NB4 (cell line): ENCODE measurements around the gene NEMP1.
A peak's percentile ranks its signal among the peaks of the same experiment; 100 is the strongest.

Experiments
- DNase-seq: peaks from one replicate; pipeline ENCODE4 v3.0.0; 2010; ENCODE audit warnings: low read depth
- H3K4me3 ChIP-seq: one replicate; pipeline ENCODE4 v1.5.1; 2011; ENCODE audit warnings: mild to moderate bottlenecking, low read depth, low read length, moderate library complexity
- CTCF ChIP-seq: IDR thresholded peaks from one replicate; pipeline ENCODE4 v1.5.1; 2012; ENCODE audit warnings: low read depth, low read length
- MAX ChIP-seq: IDR thresholded peaks from 2 replicates; pipeline ENCODE4 v1.6.1; 2011; ENCODE audit warnings: low read depth, low read length
- MYC ChIP-seq: IDR thresholded peaks from 2 replicates; pipeline ENCODE4 v1.6.1; 2011; ENCODE audit warnings: low read depth, low read length
- POLR2A ChIP-seq: IDR thresholded peaks from 2 replicates; pipeline ENCODE4 v1.6.1; 2011; ENCODE audit warnings: mild to moderate bottlenecking; ENCODE audit not compliant: insufficient read length; ENCODE audit errors: extremely low read depth

Gene NEMP1

DNA sequence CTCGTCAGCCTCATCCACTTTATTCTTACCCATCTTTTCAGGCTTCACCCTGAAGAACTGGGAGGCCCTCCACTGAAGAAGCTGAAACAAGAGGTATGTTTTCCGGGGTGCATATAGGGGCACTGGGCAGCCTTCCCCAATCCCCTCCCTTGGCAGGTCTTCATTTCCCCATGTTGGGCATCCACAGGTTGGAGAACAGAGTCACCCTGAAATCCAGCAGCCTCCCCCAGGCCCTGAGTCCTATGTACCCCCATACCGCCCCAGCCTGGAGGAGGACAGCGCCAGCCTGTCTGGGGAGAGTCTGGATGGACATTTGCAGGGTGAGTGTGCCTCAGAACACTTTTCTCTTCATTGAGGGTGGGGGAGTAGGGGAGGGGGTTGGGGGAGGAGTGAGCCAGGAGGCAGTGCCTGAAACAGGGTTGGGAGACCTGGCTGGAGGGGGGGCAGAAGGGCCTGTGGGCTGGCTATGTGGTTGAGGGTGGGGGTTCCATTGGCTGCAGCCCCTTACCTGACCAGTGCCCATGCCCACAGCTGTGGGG is 14.4 kb upstream of the NEMP1 start:
- no peak overlapping the region for H3K4me3 ChIP-seq
- TF ChIP-seq MYC: no peak
- no peak for TF ChIP-seq POLR2A
- TF ChIP-seq MAX: no peak
- TF ChIP-seq CTCF: no peak
- DNase-seq: no peak

- no peak overlapping the region for H3K4me3 ChIP-seq
- no peak for DNase-seq
- TF ChIP-seq CTCF (no peak), MYC (no peak), POLR2A (no peak), MAX (no peak)
Measured at GRCh38 chr12:57092529-57092862, 13.9 kb upstream of the NEMP1 start.

DNA sequence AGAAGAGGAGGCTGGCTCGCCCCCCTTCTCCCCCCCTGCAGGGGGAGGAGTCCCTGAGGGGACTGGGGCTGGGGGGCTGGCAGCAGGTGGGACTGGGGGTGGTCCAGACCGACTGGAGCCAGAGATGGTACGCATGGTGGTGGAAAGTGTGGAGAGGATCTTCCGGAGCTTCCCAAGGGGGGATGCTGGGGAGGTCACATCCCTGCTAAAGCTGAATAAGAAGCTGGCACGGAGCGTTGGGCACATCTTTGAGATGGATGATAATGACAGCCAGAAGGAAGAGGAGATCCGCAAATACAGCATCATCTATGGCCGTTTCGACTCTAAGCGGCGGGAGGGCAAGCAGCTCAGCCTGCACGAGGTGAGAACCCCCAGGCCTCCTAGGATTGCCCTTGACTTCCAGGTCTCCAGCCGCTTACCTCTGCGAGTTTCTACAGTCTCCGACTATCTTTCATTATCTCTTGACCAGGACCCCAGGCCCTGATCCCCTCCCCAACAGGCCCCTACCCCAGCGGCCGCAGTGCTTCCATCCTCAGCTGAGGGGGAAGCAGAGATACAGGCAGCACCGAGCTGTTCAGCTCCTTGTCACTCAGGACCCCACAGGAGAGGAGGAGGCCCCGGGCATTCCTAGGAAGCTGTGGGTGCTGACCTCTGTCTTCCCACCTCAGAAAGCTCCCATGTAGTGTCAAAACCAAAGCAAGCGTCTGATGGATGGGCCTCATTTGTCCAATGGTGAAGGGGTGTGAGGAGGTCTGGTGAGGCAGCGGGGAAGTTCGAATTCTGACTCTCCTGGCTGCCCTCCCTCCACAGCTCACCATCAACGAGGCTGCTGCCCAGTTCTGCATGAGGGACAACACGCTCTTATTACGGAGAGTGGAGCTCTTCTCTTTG is 13.3 kb upstream of the NEMP1 start:
- H3K4me3 ChIP-seq: no peak overlapping the region
- DNase-seq: no peak
- no peak for TF ChIP-seq MYC
- TF ChIP-seq CTCF: no peak
- TF ChIP-seq MAX: no peak
- no peak for TF ChIP-seq POLR2A

- no peak for DNase-seq
- peak overlapping the region; percentile 82 for H3K4me3 ChIP-seq
- TF ChIP-seq MYC (no peak), CTCF (no peak), POLR2A (no peak), MAX (no peak)
Measured at GRCh38 chr12:57090924-57091637, 12.5 kb upstream of the NEMP1 start.

- H3K4me3 ChIP-seq: peak overlapping the region; percentile 82
- TF ChIP-seq MYC (no peak), CTCF (no peak), POLR2A (no peak), MAX (no peak)
- DNase-seq: no peak
Measured at GRCh38 chr12:57090490-57090889, 11.9 kb upstream of the NEMP1 start.
